AG04450 (cell line): ENCODE results near the gene MICOS13. TPM values are rescaled to one million over a fixed set of nuclear protein-coding genes. Genes with fewer than 3 reads are reported as not detected.

ENCODE experiments used
- CTCF ChIA-PET: fragments of 300-600, 350-600 bp; formaldehyde crosslinking; extraction: SDS; loops from one replicate; lab custom pipeline; 2022; ENCODE audit warnings: antibody characterized with exemption, inconsistent platforms; lab: Charles Lee
- POLR2A ChIA-PET: fragments of 350-600 bp; formaldehyde crosslinking; extraction: SDS; loops from one replicate; lab custom pipeline; 2021; ENCODE audit warnings: antibody characterized with exemption, inconsistent platforms; lab: Yijun Ruan, JAX
- DNase-seq: peaks from one replicate; pipeline ENCODE4 v3.0.0-alpha.2; 2011; ENCODE audit warnings: low read depth, low spot score
- H3K27ac ChIP-seq: one replicate; pipeline ENCODE4 v1.5.1; 2012; ENCODE audit warnings: low read depth, low read length, control low read depth
- H3K27me3 ChIP-seq: one replicate; pipeline ENCODE4 v1.6.0; 2012; ENCODE audit warnings: low read length; ENCODE audit not compliant: control insufficient read depth, insufficient read depth
- H3K4me3 ChIP-seq: 2 replicates; pipeline ENCODE4 v1.5.1; 2011; ENCODE audit warnings: mild to moderate bottlenecking, low read depth, low read length, control low read depth
- H3K9me3 ChIP-seq: 2 replicates; pipeline ENCODE4 v1.5.1; 2012; ENCODE audit warnings: low read length; ENCODE audit not compliant: control insufficient read depth, insufficient read depth
- polyA plus RNA-seq: library from polyadenylated mRNA; depleted of rRNA; stranded (reverse); fragments of >200 nt; gene quantifications from 2 replicates; pipeline ENCODE4 v1.2.3, GENCODE V29; 2011
- TF ChIP-seq, protein P1 (sequence below): IDR thresholded peaks from 2 replicates; pipeline ENCODE4 v1.5.1; 2011; ENCODE audit warnings: low read depth, low read length, control low read depth, inconsistent platforms

Gene MICOS13
- polyA plus RNA-seq, 1 experiment: 25.2 TPM

DNA sequence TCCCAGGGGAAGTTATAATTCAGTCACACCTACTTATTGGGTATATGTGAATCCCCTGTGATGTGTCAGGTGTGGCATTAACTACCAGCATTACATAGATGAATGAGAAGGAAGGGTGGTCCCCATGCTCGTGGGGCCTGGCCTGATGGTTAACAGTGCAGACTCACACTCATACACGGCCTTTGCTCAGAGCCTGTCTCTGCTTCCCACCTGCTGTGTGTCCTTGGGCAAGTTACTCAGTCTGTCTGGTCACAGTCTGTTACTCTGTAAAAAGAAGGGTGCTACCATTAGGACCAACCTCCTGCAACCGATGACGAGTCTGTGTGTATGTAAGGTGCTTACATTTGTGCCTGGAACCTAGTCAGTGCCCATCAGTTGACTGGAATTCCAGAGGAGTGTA is 33.6 kb downstream of the MICOS13 start:
- CTCF ChIA-PET: no interaction called here

DNA sequence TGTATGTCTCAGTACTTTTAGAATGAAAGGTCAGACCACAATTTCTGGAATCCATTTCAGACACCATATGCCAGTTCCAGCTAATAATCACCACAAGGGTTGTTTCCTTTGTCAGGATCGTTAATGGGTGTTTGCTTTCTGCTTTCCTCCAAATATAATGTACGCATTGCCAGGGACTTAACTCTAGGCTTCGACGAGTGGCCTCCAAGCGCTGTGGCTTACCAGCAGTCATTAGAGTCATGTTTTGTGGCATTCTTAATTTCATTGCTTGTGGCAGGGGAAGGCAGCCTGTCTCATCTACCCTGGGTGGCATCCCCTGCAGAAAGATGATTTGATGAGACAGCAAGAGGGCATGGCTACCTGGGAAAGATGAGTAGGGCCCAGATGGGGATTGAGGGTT is 34.9 kb downstream of the MICOS13 start:
- H3K27me3 ChIP-seq: no peaks in the 10 kb centered on the region
- no peaks in the 10 kb centered on the region for H3K9me3 ChIP-seq
- ChIA-PET POLR2A (no interaction called here), CTCF (no interaction called here)
- no peak overlapping the region for H3K27ac ChIP-seq
- H3K4me3 ChIP-seq: no peak overlapping the region
- DNase-seq: no peak
- TF ChIP-seq, protein P1, sequence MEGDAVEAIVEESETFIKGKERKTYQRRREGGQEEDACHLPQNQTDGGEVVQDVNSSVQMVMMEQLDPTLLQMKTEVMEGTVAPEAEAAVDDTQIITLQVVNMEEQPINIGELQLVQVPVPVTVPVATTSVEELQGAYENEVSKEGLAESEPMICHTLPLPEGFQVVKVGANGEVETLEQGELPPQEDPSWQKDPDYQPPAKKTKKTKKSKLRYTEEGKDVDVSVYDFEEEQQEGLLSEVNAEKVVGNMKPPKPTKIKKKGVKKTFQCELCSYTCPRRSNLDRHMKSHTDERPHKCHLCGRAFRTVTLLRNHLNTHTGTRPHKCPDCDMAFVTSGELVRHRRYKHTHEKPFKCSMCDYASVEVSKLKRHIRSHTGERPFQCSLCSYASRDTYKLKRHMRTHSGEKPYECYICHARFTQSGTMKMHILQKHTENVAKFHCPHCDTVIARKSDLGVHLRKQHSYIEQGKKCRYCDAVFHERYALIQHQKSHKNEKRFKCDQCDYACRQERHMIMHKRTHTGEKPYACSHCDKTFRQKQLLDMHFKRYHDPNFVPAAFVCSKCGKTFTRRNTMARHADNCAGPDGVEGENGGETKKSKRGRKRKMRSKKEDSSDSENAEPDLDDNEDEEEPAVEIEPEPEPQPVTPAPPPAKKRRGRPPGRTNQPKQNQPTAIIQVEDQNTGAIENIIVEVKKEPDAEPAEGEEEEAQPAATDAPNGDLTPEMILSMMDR: no peak

More for the DNA sequence above, 33.6 kb downstream of the MICOS13 start:
- H3K27ac ChIP-seq: no peak overlapping the region
- H3K4me3 ChIP-seq: no peak overlapping the region
- no peaks in the 10 kb centered on the region for H3K9me3 ChIP-seq
- POLR2A ChIA-PET: interaction anchor here (0.6 kb wide), 1 partner anchor 8 kb away, joined by 7 read pairs; no protein-coding TSS in a partner anchor
- DNase-seq: no peak
- no peaks in the 10 kb centered on the region for H3K27me3 ChIP-seq
- TF ChIP-seq, protein P1: no peak

DNA sequence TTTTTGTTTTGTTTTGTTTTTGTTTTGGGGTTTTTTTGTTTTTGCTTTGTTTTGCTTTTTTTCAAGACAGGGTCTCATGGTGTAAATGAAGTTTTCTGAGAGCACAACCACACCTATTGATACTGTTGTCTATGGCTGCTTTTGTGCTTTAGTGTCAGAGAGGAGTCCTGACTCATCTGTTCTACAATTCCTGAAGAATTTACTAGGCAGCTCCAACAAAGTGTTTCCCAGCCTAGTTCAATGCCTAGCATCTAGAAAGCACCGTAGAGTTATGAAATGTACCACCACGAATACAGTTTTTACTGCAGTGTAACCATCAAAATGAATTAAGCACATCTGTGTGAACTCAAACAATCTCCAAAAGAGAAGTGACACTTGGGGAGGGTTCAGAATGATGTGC is 36.3 kb downstream of the MICOS13 start:
- DNase-seq: no peak
- POLR2A ChIA-PET: no interaction called here
- H3K4me3 ChIP-seq: no peak overlapping the region
- TF ChIP-seq, protein P1: no peak
- no peaks in the 10 kb centered on the region for H3K9me3 ChIP-seq
- H3K27me3 ChIP-seq: no peaks in the 10 kb centered on the region
- no peak overlapping the region for H3K27ac ChIP-seq
- CTCF ChIA-PET: no interaction called here

DNA sequence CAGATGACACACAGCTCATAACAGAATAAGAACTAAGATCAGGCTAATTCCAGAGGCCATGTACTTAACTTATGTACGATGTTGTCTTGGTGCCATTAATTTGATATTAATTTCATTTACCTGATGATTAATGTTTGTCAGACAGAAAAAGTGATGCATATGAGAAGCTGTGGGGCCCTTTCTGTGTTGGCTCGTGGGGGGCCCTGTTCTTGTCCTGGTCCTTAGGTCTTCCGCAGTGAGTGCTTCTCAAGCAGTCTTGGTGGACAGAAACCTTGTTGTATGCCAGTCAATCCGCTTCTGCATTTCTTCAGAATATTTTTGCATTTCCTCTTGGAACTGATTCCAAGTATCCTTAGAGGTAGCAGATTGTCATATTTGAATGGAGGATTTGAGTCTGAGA is 37.3 kb downstream of the MICOS13 start:
- no peaks in the 10 kb centered on the region for H3K27me3 ChIP-seq
- H3K9me3 ChIP-seq: no peaks in the 10 kb centered on the region
- H3K4me3 ChIP-seq: no peak overlapping the region
- no peak overlapping the region for H3K27ac ChIP-seq
- DNase-seq: no peak
- ChIA-PET CTCF (no interaction called here), POLR2A (no interaction called here)
- TF ChIP-seq, protein P1: no peak

DNA sequence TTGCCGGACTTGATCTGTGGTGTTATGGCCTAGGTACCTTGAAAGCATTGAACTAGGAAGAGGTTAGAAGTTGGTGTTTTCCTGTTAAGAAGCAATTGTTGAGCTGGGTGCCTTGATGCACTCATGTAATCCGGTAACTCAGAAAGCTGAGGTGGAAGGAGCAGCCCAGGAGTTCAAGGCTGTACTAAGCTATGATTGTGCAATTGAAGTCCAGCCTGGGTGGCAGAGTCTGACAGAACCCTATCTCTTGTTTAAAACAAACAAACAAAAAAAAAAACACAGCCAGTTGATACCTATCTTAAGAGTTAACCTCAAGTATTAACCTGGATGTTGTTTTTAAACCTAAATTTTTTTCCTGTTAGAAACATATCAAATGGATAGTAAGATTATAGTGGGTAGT is 38.1 kb downstream of the MICOS13 start:
- ChIA-PET CTCF (interaction anchor here (0.9 kb wide), 1 partner anchor 45 kb away, joined by 3 read pairs; no protein-coding TSS in a partner anchor), POLR2A (interaction anchor here (0.8 kb wide), 1 partner anchor 19 kb away, joined by 4 read pairs; the partner anchor contains the start of genes SAFB and SAFB2)
- Histone ChIP-seq H3K27ac (no peak overlapping the region), H3K9me3 (no peaks in the 10 kb centered on the region), H3K4me3 (no peak overlapping the region), H3K27me3 (no peaks in the 10 kb centered on the region)
- DNase-seq: no peak
- TF ChIP-seq, protein P1: no peak
